H1 (cell line): ENCODE results near the gene MNAT1. TPM values are rescaled to one million over a fixed set of nuclear protein-coding genes. Genes with fewer than 3 reads are reported as not detected.

Experiments used
- FOSL1 ChIP-seq: IDR thresholded peaks from 2 replicates; pipeline ENCODE4 v1.6.1; 2011; ENCODE audit warnings: mild to moderate bottlenecking, low read depth, low read length, moderate library complexity; ENCODE audit not compliant: insufficient read depth
- polyA plus RNA-seq, 7 experiments: library from polyadenylated mRNA; depleted of rRNA in 3 of 7; stranded (reverse) in 5 of 7; unstranded in 2 of 7; fragments of >200 nt in 5 of 7; fragments of 200-250 nt in 2 of 7; gene quantifications; 1 replicate in 5 of 7; 2 replicates in 1 of 7; 4 replicates in 1 of 7; pipeline versions ENCODE4 v1.2.1 to v1.2.3, GENCODE V29; 2011 to 2013; ENCODE audit warnings: missing spikeins in 2 of 7, mixed read lengths in 2 of 7
- total RNA-seq: library from RNA; stranded (reverse); fragmentation: NEBNext Ultra II Directional; extraction: Animal tissue kit (Norgen Biotek cat#: 25700); gene quantifications from 2 replicates; pipeline ENCODE4 v1.2.1, GENCODE V29; 2021
- TF ChIP-seq, protein P1 (sequence below): IDR thresholded peaks from 2 replicates; pipeline ENCODE4 v1.6.1; 2012; ENCODE audit warnings: low read length, inconsistent platforms

MNAT1 gene
- total and polyA plus RNA-seq, 2 of the 8 experiments (the other 6 are each of a cell fraction or from before 2014, with no cell fraction given), result 34.7 to 52.1 TPM

DNA sequence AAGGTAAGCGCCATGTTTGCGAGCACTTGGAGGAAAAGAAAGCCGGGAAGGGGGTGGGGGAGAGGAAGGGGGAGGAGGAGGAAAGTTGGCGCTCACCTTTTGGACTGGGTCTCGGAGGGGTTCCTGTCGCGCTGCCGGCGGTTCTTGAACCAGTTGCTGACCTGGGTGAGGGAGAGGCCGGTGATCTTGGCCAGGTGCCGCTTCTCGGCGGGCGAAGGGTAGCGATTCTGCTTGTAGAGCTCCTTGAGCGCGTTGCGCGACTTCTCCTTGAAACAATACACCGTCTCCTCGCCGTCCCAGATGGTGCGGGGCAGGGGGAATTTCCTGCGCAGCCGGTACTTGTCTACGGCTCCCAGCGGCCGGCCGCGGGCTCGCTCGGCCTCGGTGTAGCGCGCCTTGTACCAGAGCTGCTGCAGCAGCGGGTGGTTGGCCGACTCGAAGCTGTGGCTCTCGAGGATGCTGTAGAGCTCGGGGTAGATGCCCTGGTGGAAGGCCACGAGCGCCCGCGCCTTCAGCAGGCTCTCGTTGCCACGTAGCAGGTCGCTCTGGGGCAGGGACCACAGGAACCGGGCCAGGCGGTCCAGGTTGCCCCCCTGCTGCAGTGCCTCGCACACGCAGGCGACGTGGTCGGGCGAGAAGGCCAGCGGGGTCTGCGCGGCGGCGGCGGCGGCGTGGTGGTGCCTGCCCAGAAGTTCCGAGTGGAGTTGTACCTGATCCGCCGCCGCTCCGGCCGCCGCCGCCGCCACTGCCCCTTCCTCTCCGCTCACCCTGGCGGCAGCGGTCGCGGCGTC is 11.2 kb upstream of the MNAT1 start (continued):
- TF ChIP-seq, protein P1, sequence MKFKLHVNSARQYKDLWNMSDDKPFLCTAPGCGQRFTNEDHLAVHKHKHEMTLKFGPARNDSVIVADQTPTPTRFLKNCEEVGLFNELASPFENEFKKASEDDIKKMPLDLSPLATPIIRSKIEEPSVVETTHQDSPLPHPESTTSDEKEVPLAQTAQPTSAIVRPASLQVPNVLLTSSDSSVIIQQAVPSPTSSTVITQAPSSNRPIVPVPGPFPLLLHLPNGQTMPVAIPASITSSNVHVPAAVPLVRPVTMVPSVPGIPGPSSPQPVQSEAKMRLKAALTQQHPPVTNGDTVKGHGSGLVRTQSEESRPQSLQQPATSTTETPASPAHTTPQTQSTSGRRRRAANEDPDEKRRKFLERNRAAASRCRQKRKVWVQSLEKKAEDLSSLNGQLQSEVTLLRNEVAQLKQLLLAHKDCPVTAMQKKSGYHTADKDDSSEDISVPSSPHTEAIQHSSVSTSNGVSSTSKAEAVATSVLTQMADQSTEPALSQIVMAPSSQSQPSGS, result no peak
- no peak for TF ChIP-seq FOSL1
